Stimulated activated CD8-positive, alpha-beta memory T cell treated with anti-CD3 and anti-CD28 coated beads, Interleukin-15, amount 100 ng/mL, for 24 hours (primary cell): Measurements from ENCODE around the gene MED27.
"Not testable (repeated sequence)": the region's sequence is repeated elsewhere in the genome, so short reads cannot be mapped to it uniquely, and the experiment has no call there.

Experiments
- DNase-seq: peaks from one replicate; pipeline ENCODE4 v3.0.0-alpha.2; 2020; ENCODE audit warnings: low read depth

MED27 gene

DNA sequence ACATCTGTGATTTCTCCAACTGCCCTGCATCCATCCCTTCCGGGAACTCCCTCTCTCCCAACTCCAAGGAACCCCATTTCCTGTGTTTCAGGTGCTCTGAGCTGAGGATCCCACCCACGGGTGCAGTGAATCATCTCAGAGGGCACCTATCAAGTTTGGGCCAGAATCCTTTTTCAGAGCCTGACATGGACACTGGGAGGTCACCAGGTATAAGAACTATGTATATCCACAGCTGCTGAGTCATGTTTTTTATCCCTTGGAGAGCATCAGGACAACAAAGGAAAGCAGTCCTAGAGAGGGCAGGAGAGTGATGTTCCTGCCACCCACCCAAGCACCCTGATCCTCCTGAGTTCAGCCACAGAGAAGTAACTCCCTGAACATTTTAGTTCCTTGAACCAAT, 3.8 kb downstream of the MED27 start:
- DNase-seq: no peak

GRCh38 chr9:132074736-132075135, 4.9 kb downstream of the MED27 start:
- DNase-seq: no peak

DNA sequence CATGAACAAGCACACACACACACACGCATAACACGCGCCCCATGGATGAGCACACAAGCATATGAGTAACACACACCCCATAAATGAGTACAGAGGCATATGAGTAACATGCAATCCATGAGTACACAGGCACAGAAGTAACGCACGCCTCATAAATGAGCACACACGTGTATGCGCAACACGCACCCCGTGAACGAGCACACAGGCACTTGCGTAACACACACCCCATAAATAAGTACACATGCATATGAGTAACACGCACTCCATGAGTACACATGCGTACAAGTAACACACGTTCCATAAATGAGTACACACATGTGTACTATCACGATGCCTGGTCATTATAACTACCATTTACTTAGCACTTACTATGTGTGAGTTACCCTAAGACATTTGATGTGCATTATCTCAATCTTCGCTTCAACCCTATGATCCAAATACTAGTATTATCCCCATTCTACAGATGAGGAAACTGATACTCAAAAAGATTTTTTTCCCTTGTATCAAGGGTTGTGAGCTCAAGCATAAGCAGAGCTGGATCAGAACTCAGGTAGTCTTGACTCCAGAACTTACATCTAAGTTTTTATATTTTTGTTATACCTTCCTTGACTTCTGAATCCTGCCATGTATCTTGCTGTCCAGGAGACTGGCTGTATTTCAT, 7.7 kb downstream of the MED27 start:
- no peak for DNase-seq

- no peak for DNase-seq
These were observed 10.4 kb downstream of the MED27 start for GRCh38 chr9:132069046-132069898.

- no peak for DNase-seq
These were observed 11.1 kb downstream of the MED27 start for GRCh38 chr9:132068605-132069004.

DNA sequence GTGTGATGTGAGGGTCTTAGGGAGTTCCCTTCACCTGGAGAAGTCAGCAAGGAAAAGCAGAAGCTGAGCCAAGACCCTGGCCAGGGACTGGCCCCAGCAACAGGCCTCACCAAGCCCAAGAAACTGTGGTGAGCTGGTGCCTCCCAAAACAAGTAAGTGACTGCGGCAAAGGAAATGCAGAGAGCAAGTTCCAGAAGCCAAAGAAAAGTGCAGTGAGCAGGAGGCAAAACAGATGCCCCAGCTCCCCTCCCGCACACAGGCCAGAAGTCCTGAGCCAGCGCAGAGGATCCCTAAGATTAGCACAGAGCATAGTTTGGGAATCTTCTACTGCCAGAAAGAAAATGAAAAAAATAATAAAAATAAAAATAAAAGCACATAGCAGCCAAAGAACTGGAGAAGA, 13.2 kb downstream of the MED27 start:
- DNase-seq: no peak

DNA sequence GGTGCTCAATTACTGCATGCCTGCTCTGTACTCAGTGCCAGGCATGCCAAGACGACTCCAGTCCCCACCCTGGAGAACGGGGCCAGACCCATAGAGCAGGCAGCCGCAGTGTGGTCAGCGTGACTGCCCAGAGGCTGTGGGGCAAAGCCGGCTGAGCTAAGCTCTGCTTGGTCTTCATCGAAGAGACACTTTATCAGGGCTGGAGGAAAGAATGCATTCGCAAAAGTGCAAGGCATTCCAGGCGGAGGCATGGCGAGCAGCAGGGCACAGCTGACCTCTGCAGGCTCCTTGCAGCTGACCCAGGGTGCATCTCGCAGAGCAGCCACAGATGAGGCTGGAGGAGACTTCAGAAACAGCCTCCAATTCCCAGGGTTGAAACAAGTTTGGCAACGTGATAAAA, 13.6 kb downstream of the MED27 start:
- DNase-seq: no peak

GRCh38 chr9:132063281-132063680, 16.4 kb downstream of the MED27 start:
- DNase-seq: no peak

DNA sequence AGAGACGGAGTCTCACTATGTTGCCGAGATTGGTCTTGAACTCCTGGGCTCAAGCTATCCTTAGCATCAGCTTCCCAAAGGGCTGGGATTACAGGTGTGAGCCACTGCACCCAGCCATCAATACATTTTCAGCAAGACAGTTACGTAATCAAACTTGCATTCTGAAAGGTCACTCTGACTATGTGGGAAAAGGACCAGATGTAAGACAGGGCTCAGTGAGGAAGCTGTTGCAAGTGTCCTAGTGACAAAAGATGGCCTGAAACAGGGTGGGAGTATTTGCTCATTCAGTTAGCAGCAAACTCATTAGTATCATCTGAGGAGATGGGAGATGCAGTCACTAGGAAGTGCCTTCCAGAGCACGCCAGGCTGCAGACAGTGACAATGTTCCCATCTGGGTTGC, 16.9 kb downstream of the MED27 start:
- DNase-seq: no peak

DNA sequence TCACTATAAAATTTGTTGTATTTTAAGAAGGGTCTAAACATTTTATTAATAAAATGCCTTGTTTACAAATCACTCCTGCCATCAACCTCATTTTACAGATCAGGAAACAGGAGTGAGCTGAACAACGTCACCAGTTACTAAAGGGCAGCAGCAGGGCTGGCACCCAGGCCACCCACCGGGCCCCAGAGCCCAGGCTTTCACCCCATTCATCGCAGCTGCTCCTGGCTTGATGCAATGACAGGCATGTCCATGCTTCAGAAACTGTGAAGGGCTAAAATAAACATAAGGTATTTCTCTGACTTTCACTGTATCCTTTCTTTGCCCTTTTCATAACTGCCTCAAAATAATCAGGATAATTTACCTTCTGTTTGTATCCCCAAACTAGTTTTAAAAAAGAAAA, 18.1 kb downstream of the MED27 start:
- DNase-seq: no peak

GRCh38 chr9:132059361-132059760, 20.3 kb downstream of the MED27 start:
- DNase-seq: no peak

DNA sequence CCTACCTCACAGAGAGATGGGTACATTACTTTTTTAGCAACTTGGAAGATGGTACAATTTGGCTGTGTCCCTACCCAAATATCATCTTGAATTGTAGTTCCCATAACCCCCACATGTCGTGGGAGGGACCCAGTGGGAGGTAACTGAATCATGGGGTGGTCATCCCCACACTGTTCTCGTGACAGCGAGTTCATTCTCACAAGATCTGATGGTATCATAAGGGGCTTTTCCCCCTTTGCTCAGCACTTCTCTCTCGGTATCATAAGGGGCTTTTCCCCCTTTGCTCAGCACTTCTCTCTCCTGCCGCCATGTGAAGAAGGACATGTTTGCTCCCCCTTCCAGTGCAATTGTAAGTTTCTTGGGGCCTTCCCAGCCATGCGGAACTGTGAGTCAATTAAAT, 21.4 kb downstream of the MED27 start:
- not testable (repeated sequence) for DNase-seq

GRCh38 chr9:132056717-132057560, 22.7 kb downstream of the MED27 start:
- DNase-seq: no peak

GRCh38 chr9:132055756-132056155, 23.9 kb downstream of the MED27 start:
- no peak for DNase-seq

DNA sequence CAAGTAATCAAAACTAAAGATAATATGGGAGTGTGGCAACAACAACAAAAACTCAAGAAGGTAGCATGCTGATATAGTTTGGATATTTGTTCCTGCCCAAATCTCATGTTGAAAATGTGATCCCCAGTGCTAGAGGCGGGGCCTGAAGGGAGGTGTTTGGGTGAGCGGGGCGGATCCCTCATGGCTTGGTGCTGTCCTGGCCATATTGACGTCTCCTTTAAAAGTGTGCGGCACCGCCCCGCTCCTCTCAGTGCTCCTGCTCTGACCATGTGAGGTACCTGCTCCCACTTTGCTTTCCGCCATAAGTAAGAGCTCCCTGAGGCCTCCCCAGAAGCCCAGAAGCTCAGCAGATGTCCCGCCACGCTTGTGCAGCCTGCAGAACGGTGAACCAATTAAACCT, 25.6 kb downstream of the MED27 start:
- no peak for DNase-seq

DNA sequence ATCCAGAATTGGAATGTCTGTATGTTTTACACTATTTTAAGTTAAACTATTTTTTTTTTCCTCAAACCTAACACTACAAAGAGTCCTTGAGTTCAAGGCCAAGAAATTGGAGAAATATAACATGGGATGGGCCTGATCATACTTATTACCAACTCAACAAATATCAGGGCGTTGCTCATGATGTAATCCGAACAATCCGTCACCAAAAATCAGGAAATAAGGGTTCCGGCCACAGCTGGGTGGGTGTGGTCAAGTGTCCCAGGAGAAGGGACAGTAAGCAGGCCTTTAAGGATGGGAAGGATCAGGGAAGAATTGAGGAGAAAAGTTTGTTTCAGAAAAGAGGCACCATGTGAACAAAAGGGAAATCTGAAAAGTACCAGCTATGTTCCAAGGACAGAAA, 29.8 kb downstream of the MED27 start:
- DNase-seq: no peak

- DNase-seq: no peak
These were observed 30.3 kb downstream of the MED27 start for GRCh38 chr9:132049323-132049882.

GRCh38 chr9:132048201-132048600, 31.5 kb downstream of the MED27 start:
- no peak for DNase-seq

- no peak for DNase-seq
These were observed 33.2 kb downstream of the MED27 start for GRCh38 chr9:132046456-132046855.

DNA sequence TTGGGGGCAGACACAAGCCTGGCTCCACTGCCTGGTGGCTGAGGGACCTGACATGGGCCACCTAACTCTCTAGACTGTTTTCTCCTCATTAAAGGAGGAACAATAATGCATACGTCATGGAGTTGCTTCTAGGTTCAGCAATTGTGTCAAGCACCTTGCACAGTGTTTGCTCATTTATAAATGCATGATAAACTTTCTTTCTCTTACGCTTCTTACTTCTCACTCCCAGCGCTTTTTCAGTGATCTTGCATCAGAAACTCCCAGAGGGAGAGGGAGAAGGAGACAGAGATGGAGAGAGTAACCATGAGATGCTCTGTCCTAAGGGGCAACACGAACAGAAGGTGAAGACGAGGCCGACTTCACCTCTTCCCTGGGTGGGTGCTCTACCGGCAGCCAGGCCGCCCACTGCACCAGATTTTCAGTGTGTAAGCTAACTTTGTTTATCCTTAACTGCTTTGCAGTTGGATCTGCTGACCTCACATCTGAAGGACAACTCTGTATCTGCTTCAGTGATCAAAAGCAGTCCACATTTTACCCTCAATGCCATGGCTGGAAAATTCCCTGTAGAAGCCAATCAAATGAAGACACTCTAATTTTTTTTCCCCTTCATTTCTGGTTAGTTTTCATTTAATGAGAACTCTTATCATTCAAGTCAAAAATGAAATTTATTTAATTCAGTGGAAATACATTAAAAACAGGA, 35.3 kb downstream of the MED27 start:
- no peak for DNase-seq

GRCh38 chr9:132043708-132044107, 36.0 kb downstream of the MED27 start:
- DNase-seq: no peak

- DNase-seq: no peak
These were observed 37.3 kb downstream of the MED27 start for GRCh38 chr9:132042324-132042723.
